Psoas muscle (tissue), 8 donors: ENCODE results near the gene RDX. TPM values are rescaled to one million over a fixed set of nuclear protein-coding genes. Genes with fewer than 3 reads are reported as not detected.

Experiments used
- ATAC-seq, 4 donors: fragments of 200-7000 bp; cut with Tn5 transposase; one replicate each; pipeline ENCODE4 v1.9.1; 2020; ENCODE audit warnings: moderate library complexity in 3 of 4, mild to moderate bottlenecking in 2 of 4
- DNase-seq, 2 donors: peaks; one replicate each; pipeline ENCODE4 v3.0.0-alpha.2; 2020
- H3K27ac ChIP-seq: fragments of 200-600 bp; one replicate; pipeline ENCODE4 v1.8.0; 2022
- H3K27me3 ChIP-seq, 3 donors: fragments of 200-600 bp in 1 of 3; one replicate each; pipeline versions ENCODE4 v1.6.1 to v1.8.0; 2013 to 2022; ENCODE audit warnings: low read length in 2 of 3, mild to moderate bottlenecking in 2 of 3, moderate library complexity in 1 of 3; ENCODE audit not compliant: insufficient read depth in 3 of 3
- H3K36me3 ChIP-seq, 2 donors: fragments of 200-600 bp in 1 of 2; one replicate each; pipeline versions ENCODE4 v1.6.1 to v1.8.0; 2013 to 2022; ENCODE audit warnings: low read depth in 1 of 2, mild to moderate bottlenecking in 1 of 2, moderate library complexity in 1 of 2; ENCODE audit not compliant: insufficient read depth in 1 of 2
- H3K4me1 ChIP-seq: fragments of 200-600 bp; one replicate; pipeline ENCODE4 v1.8.0; 2022
- H3K4me3 ChIP-seq: fragments of 200-600 bp; one replicate; pipeline ENCODE4 v1.8.0; 2022; ENCODE audit warnings: mild to moderate bottlenecking
- H3K9me3 ChIP-seq: fragments of 200-600 bp; one replicate; pipeline ENCODE4 v1.8.0; 2022
- CTCF ChIP-seq: fragments of 200-600 bp; IDR thresholded peaks from one replicate; pipeline ENCODE4 v1.8.0; 2022; ENCODE audit warnings: antibody characterized with exemption
- WGBS, 3 donors: extraction: QIAGEN DNeasy Blood & Tissue Kit; methylation state at CpG; one replicate each; pipeline versions ENCODE4 v1.1.6 to v1.1.7; 2013; 5-methylcytosine and 5-hydroxymethylcytosine counted together
- intact Hi-C, 2 donors: fragments of 100-400 bp; cut with DNase I; formaldehyde crosslinking; loops; one replicate each; pipeline versions ENCODE4 v1.11.0 to v1.14.2; 2022
- polyA plus RNA-seq, 3 donors: library from polyadenylated mRNA; stranded (reverse); fragments of 200-250 nt; gene quantifications; one replicate each; pipeline ENCODE4 v1.2.3, GENCODE V29; 2013
- total RNA-seq, 4 donors: library from RNA; stranded (reverse); fragmentation: NEBNext Ultra II Directional in 2 of 4; extraction: Animal tissue kit (Norgen Biotek cat#: 25700) in 2 of 4; gene quantifications; one replicate each; pipeline versions ENCODE4 v1.2.1 to v1.2.4, GENCODE V29; 2021 to 2023
- donor health status: healthy with polysubstance abuse.
- donor health status: DM: no; HTN: no; CAD: no; lungs with moderate emphysema.
- donor health status: Bipolar disorder and iron deficiency.
- donor health status: healthy.
- donor health status: DM: yes; HTN: yes; CAD: no.
- donor health status: DM: no; HTN: no; CAD: no.
- donor health status: DM: no; HTN: no; CAD: no.
- donor health status: DM: yes; HTN: yes; CAD: no.

Gene RDX
- total and polyA plus RNA-seq, 7 donors: 27.8 to 206 (median 115) TPM

GRCh38 chr11:110186867-110187266 lies 109.5 kb downstream of the RDX start:
- DNase-seq (no peak), ATAC-seq (no peak)
- Histone ChIP-seq H3K36me3 (no peaks in the 10 kb centered on the region), H3K27ac (no peak overlapping the region), H3K4me3 (no peak overlapping the region), H3K4me1 (no peaks in the 10 kb centered on the region), H3K27me3 (no peaks in the 10 kb centered on the region), H3K9me3 (no peaks in the 10 kb centered on the region)
- no peak for TF ChIP-seq CTCF
- 70 to 93% (median 78%) methylated on average over 4 of the region's 4 CpGs for WGBS, 3 donors
- intact Hi-C loops: loop anchor here in 1 of 2 donors (10.0 kb wide), 1 partner anchor 232 kb away; no protein-coding TSS in a partner anchor

GRCh38 chr11:110186456-110186855 lies 110.0 kb downstream of the RDX start:
- WGBS, 3 donors: 88 to 93% (median 93%) methylated on average over 5 of the region's 5 CpGs
- no peaks in the 10 kb centered on the region for H3K4me1 ChIP-seq
- H3K27ac ChIP-seq: no peak overlapping the region
- no peak overlapping the region for H3K4me3 ChIP-seq
- H3K9me3 ChIP-seq: no peaks in the 10 kb centered on the region
- TF ChIP-seq CTCF: no peak
- intact Hi-C loops: loop anchor here in 1 of 2 donors (10.0 kb wide), 1 partner anchor 232 kb away; no protein-coding TSS in a partner anchor
- DNase-seq (no peak), ATAC-seq (no peak)
- no peaks in the 10 kb centered on the region for H3K27me3 ChIP-seq
- no peaks in the 10 kb centered on the region for H3K36me3 ChIP-seq

DNA sequence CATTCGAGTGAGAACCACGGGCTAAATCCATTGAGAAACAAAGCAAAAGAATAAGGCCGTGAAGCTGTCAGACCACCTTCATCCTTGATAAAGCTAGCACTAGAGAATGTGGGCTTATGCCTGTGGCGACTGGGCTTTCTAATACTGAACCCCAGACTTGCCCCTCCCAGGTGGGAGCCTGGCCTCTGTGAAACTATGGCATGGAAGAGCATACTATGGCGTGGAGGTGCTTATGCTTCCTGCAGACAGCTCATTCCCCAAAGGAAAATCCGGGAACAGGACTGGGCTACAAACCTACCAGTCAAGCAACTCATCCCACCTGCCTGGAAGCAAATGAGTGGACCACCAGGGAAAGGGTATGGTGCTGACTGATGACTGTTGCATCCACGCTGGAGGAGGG lies 110.8 kb downstream of the RDX start:
- no peak for DNase-seq
- no peak for TF ChIP-seq CTCF
- ATAC-seq: no peak
- WGBS, 3 donors: 81 to 85% (median 82%) methylated on average over 7 of the region's 7 CpGs
- Histone ChIP-seq H3K4me3 (no peak overlapping the region), H3K27ac (no peak overlapping the region), H3K36me3 (no peaks in the 10 kb centered on the region), H3K9me3 (no peaks in the 10 kb centered on the region), H3K4me1 (no peaks in the 10 kb centered on the region), H3K27me3 (no peaks in the 10 kb centered on the region)
- intact Hi-C loops: loop anchor here in 1 of 2 donors (10.0 kb wide), 1 partner anchor 231 kb away; no protein-coding TSS in a partner anchor

DNA sequence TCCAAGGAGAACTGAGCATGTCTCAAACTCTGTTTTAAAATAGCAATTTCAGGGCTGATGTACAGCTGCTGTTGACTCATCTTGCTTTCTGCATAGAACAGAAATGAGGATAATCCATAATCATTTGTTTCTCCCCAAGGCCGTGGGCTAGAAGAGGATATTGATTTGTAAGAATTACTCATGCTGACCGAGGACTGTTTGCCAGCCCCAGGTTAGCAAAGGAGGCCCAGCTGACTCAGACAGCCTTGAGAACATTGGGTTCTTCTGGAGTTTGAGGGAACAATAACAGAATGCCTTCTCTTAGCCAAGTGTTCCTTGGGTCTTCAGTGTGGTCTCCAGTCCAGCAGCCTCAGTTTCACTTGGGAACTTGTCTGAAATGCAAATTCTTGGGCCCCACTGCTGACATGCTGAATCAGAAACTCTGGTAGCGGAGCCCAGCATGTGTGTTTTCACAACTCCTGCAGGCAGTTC lies 111.3 kb downstream of the RDX start:
- H3K4me1 ChIP-seq: no peaks in the 10 kb centered on the region
- H3K27ac ChIP-seq: no peak overlapping the region
- DNase-seq (no peak), ATAC-seq (peak in 3 of 4 donors; percentile 37 to 48 (median 44))
- 73 to 89% (median 83%) methylated on average over 3 of the region's 3 CpGs for WGBS, 3 donors
- H3K9me3 ChIP-seq: no peaks in the 10 kb centered on the region
- H3K36me3 ChIP-seq: no peaks in the 10 kb centered on the region
- intact Hi-C loops: loop anchor here in 1 of 2 donors (10.0 kb wide), 1 partner anchor 230 kb away; no protein-coding TSS in a partner anchor
- no peak for TF ChIP-seq CTCF
- no peak overlapping the region for H3K4me3 ChIP-seq
- no peaks in the 10 kb centered on the region for H3K27me3 ChIP-seq

GRCh38 chr11:110184456-110184855 lies 112.0 kb downstream of the RDX start:
- ATAC-seq (peak in 1 of 4 donors; percentile 33), DNase-seq (no peak)
- Histone ChIP-seq H3K36me3 (no peaks in the 10 kb centered on the region), H3K27me3 (no peaks in the 10 kb centered on the region), H3K4me3 (no peak overlapping the region), H3K4me1 (no peaks in the 10 kb centered on the region), H3K27ac (no peak overlapping the region), H3K9me3 (no peaks in the 10 kb centered on the region)
- WGBS, 3 donors: 81 to 84% (median 83%) methylated on average over 7 of the region's 7 CpGs
- intact Hi-C loops: loop anchor here in 1 of 2 donors (10.0 kb wide), 1 partner anchor 230 kb away; no protein-coding TSS in a partner anchor
- no peak for TF ChIP-seq CTCF
